CD4-positive, alpha-beta T cell treated with Interferon gamma for 1 hour (primary cell): Measurements from ENCODE around the gene PDE4B.

ENCODE experiments used
- DNase-seq: peaks from one replicate; pipeline ENCODE4 v3.0.0-alpha.2; 2020

The PDE4B gene

GRCh38 chr1:65890201-65890843 lies 97.6 kb downstream of the PDE4B start:
- no peak for DNase-seq

- no peak for DNase-seq
Observed at GRCh38 chr1:65894738-65895605, 102.3 kb downstream of the PDE4B start.

GRCh38 chr1:65896721-65897120 lies 104.0 kb downstream of the PDE4B start:
- DNase-seq: no peak

- DNase-seq: no peak
Observed at GRCh38 chr1:65897485-65897884, 104.8 kb downstream of the PDE4B start.

GRCh38 chr1:65904681-65905083 lies 112.0 kb downstream of the PDE4B start:
- no peak for DNase-seq

- no peak for DNase-seq
Observed at GRCh38 chr1:65910432-65910831, 117.7 kb downstream of the PDE4B start.

GRCh38 chr1:65911679-65912078 lies 119.0 kb downstream of the PDE4B start:
- no peak for DNase-seq

GRCh38 chr1:65918564-65918963 lies 125.9 kb downstream of the PDE4B start:
- no peak for DNase-seq

GRCh38 chr1:65921446-65921845 lies 128.8 kb downstream of the PDE4B start:
- DNase-seq: no peak

GRCh38 chr1:65924471-65924870 lies 131.8 kb downstream of the PDE4B start:
- DNase-seq: no peak

- DNase-seq: no peak
Observed at GRCh38 chr1:65938506-65938905, 145.8 kb downstream of the PDE4B start.

- no peak for DNase-seq
Observed at GRCh38 chr1:65939191-65939590, 146.5 kb downstream of the PDE4B start.

GRCh38 chr1:65939636-65940035 lies 146.9 kb downstream of the PDE4B start:
- no peak for DNase-seq

- no peak for DNase-seq
Observed at GRCh38 chr1:65940126-65940525, 147.4 kb downstream of the PDE4B start.

GRCh38 chr1:65942476-65942875 lies 149.8 kb downstream of the PDE4B start:
- DNase-seq: no peak

- no peak for DNase-seq
Observed at GRCh38 chr1:65946376-65946775, 153.7 kb downstream of the PDE4B start.

GRCh38 chr1:65946960-65947359 lies 154.3 kb downstream of the PDE4B start:
- DNase-seq: no peak

- no peak for DNase-seq
Observed at GRCh38 chr1:65948609-65949229, 156.0 kb downstream of the PDE4B start.

GRCh38 chr1:65949230-65949626 lies 156.5 kb downstream of the PDE4B start:
- DNase-seq: no peak

- DNase-seq: no peak
Observed at GRCh38 chr1:65949933-65950332, 157.2 kb downstream of the PDE4B start.

- DNase-seq: no peak
Observed at GRCh38 chr1:65952696-65953095, 160.0 kb downstream of the PDE4B start.

- DNase-seq: no peak
Observed at GRCh38 chr1:65953170-65953569, 160.5 kb downstream of the PDE4B start.

- DNase-seq: no peak
Observed at GRCh38 chr1:65955071-65955470, 162.4 kb downstream of the PDE4B start.

GRCh38 chr1:65955503-65955902 lies 162.8 kb downstream of the PDE4B start:
- no peak for DNase-seq
